ENCODE results near the gene SBF1. TPM values are rescaled to one million over a fixed set of nuclear protein-coding genes. Genes with fewer than 3 reads are reported as not detected.

SBF1 gene
- polyA plus RNA-seq, 1 donor from 2014 or later = 58.9 TPM

GRCh38 chr22:50396751-50397370 is 78.0 kb downstream of the SBF1 start:
- H2AFZ ChIP-seq (ENCODE audit: low read depth, low read length) = no peak overlapping the region
- no peak overlapping the region for H3K4me2 ChIP-seq (ENCODE audit: low read length)
- H3K4me3 ChIP-seq (ENCODE audit: low read length) = no peak overlapping the region
- H3K9me3 ChIP-seq (ENCODE audit: low read length) = no peaks in the 10 kb centered on the region
- H3K27me3 ChIP-seq (ENCODE audit: insufficient read depth, low read depth, low read length) = no peaks in the 10 kb centered on the region
- H3F3A ChIP-seq (ENCODE audit: insufficient read depth, low read length, poor library complexity, severe bottlenecking) = no peaks in the 10 kb centered on the region
- no peaks in the 10 kb centered on the region for H3K36me3 ChIP-seq (ENCODE audit: insufficient read depth, low read length)
- no peaks in the 10 kb centered on the region for H3K9me2 ChIP-seq (ENCODE audit: insufficient read depth, low read length)
- TF ChIP-seq REST (IDR thresholded peaks at IDR 0.05; ENCODE audit: borderline replicate concordance) = no peak
- no peak for TF ChIP-seq TAF1 (IDR thresholded peaks at IDR 0.05; ENCODE audit: low read depth)
- no peak for TF ChIP-seq EZH2 (IDR thresholded peaks at IDR 0.05; ENCODE audit: borderline replicate concordance, insufficient read depth, low read length, poor library complexity, severe bottlenecking)
- no peak for TF ChIP-seq RAD21 (conservative IDR thresholded peaks at IDR 0.05)
- no peak for TF ChIP-seq EP300 (conservative IDR thresholded peaks at IDR 0.05; ENCODE audit: poor library complexity, severe bottlenecking)
- TF ChIP-seq CTCF (IDR thresholded peaks at IDR 0.05; ENCODE audit: poor library complexity, severe bottlenecking) = no peak
- no peak for TF ChIP-seq MXI1 (conservative IDR thresholded peaks at IDR 0.05; ENCODE audit: poor library complexity, severe bottlenecking)
- no peak for TF ChIP-seq SMC3 (conservative IDR thresholded peaks at IDR 0.05; ENCODE audit: poor library complexity)
- TF ChIP-seq POLR2AphosphoS5 (IDR thresholded peaks at IDR 0.05) = no peak
- H4K20me1 ChIP-seq (ENCODE audit: insufficient read depth) = no peaks in the 10 kb centered on the region
- H3K79me2 ChIP-seq (replicated peaks; ENCODE audit: insufficient read depth, low read length) = no peaks in the 10 kb centered on the region
- no peak overlapping the region for H3K9ac ChIP-seq (ENCODE audit: low read length)
- no peak overlapping the region for H3K27ac ChIP-seq (ENCODE audit: low read length)

Other genes starting within 250 kb of the SBF1 start
- 74.5 and 89.1 TPM in 2 replicates for gene TUBGCP6, start 230.0 kb downstream of the SBF1 start, polyA plus RNA-seq
- 39.1 and 40.5 TPM in 2 replicates for gene HDAC10, start 223.8 kb downstream of the SBF1 start, polyA plus RNA-seq
- gene MAPK12, start 213.4 kb downstream of the SBF1 start, polyA plus RNA-seq = 36.7 and 53.3 TPM in 2 replicates
- 36.3 and 55.0 TPM in 2 replicates for gene MAPK11, start 204.7 kb downstream of the SBF1 start, polyA plus RNA-seq
- 38.6 and 57.4 TPM in 2 replicates for gene PLXNB2, start 167.4 kb downstream of the SBF1 start, polyA plus RNA-seq
- 51.0 and 58.9 TPM in 2 replicates for gene DENND6B, start 148.0 kb downstream of the SBF1 start, polyA plus RNA-seq
- 84.6 and 85.4 TPM in 2 replicates for gene PPP6R2, start 131.7 kb downstream of the SBF1 start, polyA plus RNA-seq
- gene ADM2, start 6.5 kb upstream of the SBF1 start, polyA plus RNA-seq = not detected in 2 replicates
- gene MIOX, start 11.8 kb upstream of the SBF1 start, polyA plus RNA-seq = not detected in 2 replicates
- gene LMF2, start 32.7 kb upstream of the SBF1 start, polyA plus RNA-seq = 76.5 and 85.2 TPM in 2 replicates
- gene NCAPH2, start 33.2 kb upstream of the SBF1 start, polyA plus RNA-seq = 76.8 and 81.1 TPM in 2 replicates
- gene SCO2, start 50.6 kb upstream of the SBF1 start, polyA plus RNA-seq = 8.1 and 9.6 TPM in 2 replicates
- 0.54 and 0.87 TPM in 2 replicates for gene TYMP, start 55.0 kb upstream of the SBF1 start, polyA plus RNA-seq
- not detected in 2 replicates for gene KLHDC7B, start 70.9 kb upstream of the SBF1 start, polyA plus RNA-seq
- not detected in 2 replicates for gene SYCE3, start 87.9 kb upstream of the SBF1 start, polyA plus RNA-seq
- gene CPT1B, start 103.4 kb upstream of the SBF1 start, polyA plus RNA-seq = 72.4 and 75.1 TPM in 2 replicates
- gene CHKB, start 107.8 kb upstream of the SBF1 start, polyA plus RNA-seq = 170 and 173 TPM in 2 replicates
- gene MAPK8IP2, start 125.8 kb upstream of the SBF1 start, polyA plus RNA-seq = 48.0 and 54.5 TPM in 2 replicates
- 32.5 and 41.4 TPM in 2 replicates for gene ARSA, start 153.1 kb upstream of the SBF1 start, polyA plus RNA-seq
- gene SHANK3, start 197.8 kb upstream of the SBF1 start, polyA plus RNA-seq = 5.5 and 6.3 TPM in 2 replicates